ENCODE results near the gene APOBEC3B. TPM values are rescaled to one million over a fixed set of nuclear protein-coding genes. Genes with fewer than 3 reads are reported as not detected.
A peak's percentile ranks its signal among the peaks of the same experiment; 100 is the strongest.
"Not testable (repeated sequence)": the region's sequence is repeated elsewhere in the genome, so short reads cannot be mapped to it uniquely, and the experiment has no call there.

APOBEC3B gene
- polyA plus RNA-seq, 12 donors: 1.2 to 8.5 (median 3.2) TPM; not detected in 1

GRCh38 chr22:39028281-39028680, 46.1 kb downstream of the APOBEC3B start:
- DNase-seq: no peak

DNA sequence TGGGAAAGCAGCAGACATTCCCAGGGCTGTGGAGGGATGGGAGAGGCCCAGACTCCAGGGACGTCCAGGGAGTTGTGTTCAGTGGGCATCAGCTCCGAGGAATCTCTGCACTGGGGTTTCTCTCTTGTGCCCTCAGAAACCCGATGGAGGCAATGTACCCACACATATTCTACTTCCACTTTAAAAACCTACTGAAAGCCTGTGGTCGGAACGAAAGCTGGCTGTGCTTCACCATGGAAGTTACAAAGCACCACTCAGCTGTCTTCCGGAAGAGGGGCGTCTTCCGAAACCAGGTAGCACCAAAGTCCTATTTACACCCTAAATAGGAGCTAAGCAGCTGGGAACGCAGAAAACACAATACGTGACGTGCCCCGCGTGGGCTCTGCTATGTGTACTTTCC, 47.1 kb downstream of the APOBEC3B start:
- DNase-seq: no peak

DNA sequence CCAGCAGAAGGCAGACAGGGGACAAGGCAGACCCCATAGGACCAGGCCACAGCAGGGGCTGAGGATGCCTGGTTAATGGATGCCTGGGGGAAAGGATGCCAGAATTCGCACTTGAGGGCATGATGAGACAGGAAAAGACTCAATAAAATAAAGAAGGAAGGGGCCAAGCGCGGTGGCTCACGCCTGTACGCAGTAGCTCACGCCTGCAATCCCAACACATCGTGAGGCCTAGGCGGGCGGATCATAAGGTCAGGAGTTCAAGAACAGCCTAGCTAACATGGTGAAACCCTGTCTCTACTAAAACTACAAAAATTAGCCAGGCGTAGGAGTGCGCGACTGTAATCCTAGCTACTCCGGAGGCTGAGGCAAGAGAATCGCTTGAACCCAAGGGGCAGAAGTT, 48.6 kb downstream of the APOBEC3B start:
- no peak for DNase-seq

GRCh38 chr22:39031434-39032295, 49.5 kb downstream of the APOBEC3B start:
- not testable (repeated sequence) for DNase-seq

GRCh38 chr22:39037071-39037470, 54.9 kb downstream of the APOBEC3B start:
- not testable (repeated sequence) for DNase-seq

- DNase-seq: no peak
Measured at GRCh38 chr22:39039306-39040126, 57.4 kb downstream of the APOBEC3B start.

GRCh38 chr22:39040155-39040537, 58.0 kb downstream of the APOBEC3B start:
- DNase-seq: not testable (repeated sequence)

DNA sequence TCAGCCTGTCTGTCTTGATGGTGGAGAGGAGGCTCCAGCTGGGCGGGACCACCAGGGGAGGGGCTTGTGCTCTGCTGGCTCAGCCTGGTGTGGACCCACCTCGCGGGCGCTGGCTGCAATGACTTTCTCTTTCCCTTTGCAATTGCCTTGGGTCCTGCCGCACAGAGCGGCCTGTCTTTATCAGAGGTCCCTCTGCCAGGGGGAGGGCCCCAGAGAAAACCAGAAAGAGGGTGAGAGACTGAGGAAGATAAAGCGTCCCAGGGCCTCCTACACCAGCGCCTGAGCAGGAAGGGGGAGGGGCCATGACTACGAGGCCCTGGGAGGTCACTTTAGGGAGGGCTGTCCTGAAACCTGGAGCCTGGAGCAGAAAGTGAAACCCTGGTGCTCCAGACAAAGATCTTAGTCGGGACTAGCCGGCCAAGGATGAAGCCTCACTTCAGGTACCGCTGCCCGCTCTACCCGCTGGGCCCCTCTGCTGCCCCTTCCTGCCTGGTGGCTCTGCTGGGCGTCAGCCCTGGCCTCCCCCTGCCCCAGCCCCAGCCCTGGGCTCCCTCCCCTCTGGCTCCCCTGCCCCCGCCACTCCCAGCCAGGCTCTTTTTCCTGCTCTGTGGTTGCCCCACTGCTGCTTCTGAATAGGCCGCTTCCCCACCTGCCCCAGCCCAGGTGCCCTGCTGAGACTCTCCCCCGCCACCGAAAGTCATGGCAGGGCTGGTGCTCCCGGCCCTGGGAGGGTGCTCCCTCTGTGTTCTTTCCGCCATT, 58.6 kb downstream of the APOBEC3B start, which contains the start of gene APOBEC3F:
TSS of gene APOBEC3F (plus strand) at position 327 of the 759 bp plus-strand sequence. CDS start at position 424, 97 bp downstream.
- DNase-seq: peak; percentile 25

- DNase-seq: no peak
Measured at GRCh38 chr22:39041908-39042307, 59.8 kb downstream of the APOBEC3B start.

Other genes starting within 250 kb of the APOBEC3B start
- 10 to 100 TPM in 11 of 12 donors, not detected in 1; 39.3 to 85.0 (median 47.5) TPM for gene SUN2, start 226.3 kb upstream of the APOBEC3B start, polyA plus RNA-seq (ENCODE audit: insufficient read length in 12 of 12)
- 10 to 100 TPM in 9 of 12 donors, 1 to 10 TPM in 2, not detected in 1; 9.0 to 33.7 (median 12.0) TPM for gene DNAL4, start 188.2 kb upstream of the APOBEC3B start, polyA plus RNA-seq (ENCODE audit: insufficient read length in 12 of 12)
- 1 to 10 TPM in 11 of 12 donors, not detected in 1; 4.1 to 10.0 (median 5.0) TPM for gene NPTXR, start 138.3 kb upstream of the APOBEC3B start, polyA plus RNA-seq (ENCODE audit: insufficient read length in 12 of 12)
- 100 to 1,000 TPM in 1 of 12 donors, 10 to 100 TPM in 11; 18.8 to 226 (median 30.1) TPM for gene CBX6, start 110.1 kb upstream of the APOBEC3B start, polyA plus RNA-seq (ENCODE audit: insufficient read length in 12 of 12)
- gene APOBEC3A, start 24.7 kb upstream of the APOBEC3B start, polyA plus RNA-seq (ENCODE audit: insufficient read length in 12 of 12): 1 to 10 TPM in 3 of 12 donors, under 1 TPM in 6, not detected in 3; 0.27 to 3.8 (median 0.64) TPM
- 10 to 100 TPM in 3 of 12 donors, 1 to 10 TPM in 8, not detected in 1; 3.7 to 23.8 (median 5.1) TPM for gene APOBEC3C, start 31.9 kb downstream of the APOBEC3B start, polyA plus RNA-seq (ENCODE audit: insufficient read length in 12 of 12)
- gene APOBEC3D, start 38.8 kb downstream of the APOBEC3B start, polyA plus RNA-seq (ENCODE audit: insufficient read length in 12 of 12): 1 to 10 TPM in 2 of 12 donors, under 1 TPM in 8, not detected in 2; 0.53 to 2.5 (median 0.79) TPM
- 1 to 10 TPM in 10 of 12 donors, not detected in 2; 1.3 to 8.5 (median 2.7) TPM for gene APOBEC3F, start 58.5 kb downstream of the APOBEC3B start, polyA plus RNA-seq (ENCODE audit: insufficient read length in 12 of 12)
- gene APOBEC3G, start 94.9 kb downstream of the APOBEC3B start, polyA plus RNA-seq (ENCODE audit: insufficient read length in 12 of 12): 10 to 100 TPM in 1 of 12 donors, 1 to 10 TPM in 10, not detected in 1; 1.7 to 10.5 (median 3.6) TPM
- gene APOBEC3H, start 114.9 kb downstream of the APOBEC3B start, polyA plus RNA-seq (ENCODE audit: insufficient read length in 12 of 12): under 1 TPM in 3 of 12 donors, not detected in 9; 0.21 to 0.43 (median 0.22) TPM
- 1 to 10 TPM in 11 of 12 donors, not detected in 1; 2.4 to 7.5 (median 3.7) TPM for gene CBX7, start 170.3 kb downstream of the APOBEC3B start, polyA plus RNA-seq (ENCODE audit: insufficient read length in 12 of 12)

All from muscle of arm (tissue), 12 donors.